AG04450 (cell line): Measurements from ENCODE around the gene PRKN. TPM values are rescaled to one million over a fixed set of nuclear protein-coding genes. Genes with fewer than 3 reads are reported as not detected.

ENCODE experiments used
- CTCF ChIA-PET: fragments of 300-600, 350-600 bp; formaldehyde crosslinking; extraction: SDS; loops from one replicate; lab custom pipeline; 2022; ENCODE audit warnings: antibody characterized with exemption, inconsistent platforms; lab: Charles Lee
- POLR2A ChIA-PET: fragments of 350-600 bp; formaldehyde crosslinking; extraction: SDS; loops from one replicate; lab custom pipeline; 2021; ENCODE audit warnings: antibody characterized with exemption, inconsistent platforms; lab: Yijun Ruan, JAX
- DNase-seq: peaks from one replicate; pipeline ENCODE4 v3.0.0-alpha.2; 2011; ENCODE audit warnings: low read depth, low spot score
- H3K27ac ChIP-seq: one replicate; pipeline ENCODE4 v1.5.1; 2012; ENCODE audit warnings: low read depth, low read length, control low read depth
- H3K27me3 ChIP-seq: one replicate; pipeline ENCODE4 v1.6.0; 2012; ENCODE audit warnings: low read length; ENCODE audit not compliant: control insufficient read depth, insufficient read depth
- H3K4me3 ChIP-seq: 2 replicates; pipeline ENCODE4 v1.5.1; 2011; ENCODE audit warnings: mild to moderate bottlenecking, low read depth, low read length, control low read depth
- H3K9me3 ChIP-seq: 2 replicates; pipeline ENCODE4 v1.5.1; 2012; ENCODE audit warnings: low read length; ENCODE audit not compliant: control insufficient read depth, insufficient read depth
- polyA plus RNA-seq: library from polyadenylated mRNA; depleted of rRNA; stranded (reverse); fragments of >200 nt; gene quantifications from 2 replicates; pipeline ENCODE4 v1.2.3, GENCODE V29; 2011
- TF ChIP-seq, protein P1 (sequence below): IDR thresholded peaks from 2 replicates; pipeline ENCODE4 v1.5.1; 2011; ENCODE audit warnings: low read depth, low read length, control low read depth, inconsistent platforms

Gene PRKN
- polyA plus RNA-seq, 1 experiment: not detected

DNA sequence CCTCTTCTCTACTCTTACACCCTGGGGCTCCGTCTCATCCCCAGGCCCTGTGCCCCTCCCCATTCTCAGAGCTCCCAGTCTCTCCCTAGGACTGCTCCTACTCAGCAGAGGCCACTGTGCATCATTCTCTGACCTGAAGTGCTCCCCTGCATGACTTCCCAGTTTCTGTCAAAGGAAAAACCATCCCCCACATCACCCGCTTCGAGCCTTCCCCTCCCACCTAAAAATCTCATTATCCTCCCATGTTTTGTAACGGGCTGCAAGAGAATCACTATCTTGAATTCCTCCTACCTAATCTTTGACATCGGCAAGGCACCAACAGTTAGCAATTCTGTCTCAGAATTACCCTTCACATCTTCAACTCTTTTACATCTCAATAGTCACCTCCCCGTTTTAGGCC, 463.0 kb downstream of the PRKN start:
- no peak overlapping the region for H3K4me3 ChIP-seq
- POLR2A ChIA-PET: no interaction called here
- DNase-seq: no peak
- TF ChIP-seq, protein P1, sequence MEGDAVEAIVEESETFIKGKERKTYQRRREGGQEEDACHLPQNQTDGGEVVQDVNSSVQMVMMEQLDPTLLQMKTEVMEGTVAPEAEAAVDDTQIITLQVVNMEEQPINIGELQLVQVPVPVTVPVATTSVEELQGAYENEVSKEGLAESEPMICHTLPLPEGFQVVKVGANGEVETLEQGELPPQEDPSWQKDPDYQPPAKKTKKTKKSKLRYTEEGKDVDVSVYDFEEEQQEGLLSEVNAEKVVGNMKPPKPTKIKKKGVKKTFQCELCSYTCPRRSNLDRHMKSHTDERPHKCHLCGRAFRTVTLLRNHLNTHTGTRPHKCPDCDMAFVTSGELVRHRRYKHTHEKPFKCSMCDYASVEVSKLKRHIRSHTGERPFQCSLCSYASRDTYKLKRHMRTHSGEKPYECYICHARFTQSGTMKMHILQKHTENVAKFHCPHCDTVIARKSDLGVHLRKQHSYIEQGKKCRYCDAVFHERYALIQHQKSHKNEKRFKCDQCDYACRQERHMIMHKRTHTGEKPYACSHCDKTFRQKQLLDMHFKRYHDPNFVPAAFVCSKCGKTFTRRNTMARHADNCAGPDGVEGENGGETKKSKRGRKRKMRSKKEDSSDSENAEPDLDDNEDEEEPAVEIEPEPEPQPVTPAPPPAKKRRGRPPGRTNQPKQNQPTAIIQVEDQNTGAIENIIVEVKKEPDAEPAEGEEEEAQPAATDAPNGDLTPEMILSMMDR: no peak
- no peak overlapping the region for H3K27ac ChIP-seq
- CTCF ChIA-PET: no interaction called here
- peaks cover 31% of the 10 kb centered on the region for H3K9me3 ChIP-seq
- no peaks in the 10 kb centered on the region for H3K27me3 ChIP-seq

DNA sequence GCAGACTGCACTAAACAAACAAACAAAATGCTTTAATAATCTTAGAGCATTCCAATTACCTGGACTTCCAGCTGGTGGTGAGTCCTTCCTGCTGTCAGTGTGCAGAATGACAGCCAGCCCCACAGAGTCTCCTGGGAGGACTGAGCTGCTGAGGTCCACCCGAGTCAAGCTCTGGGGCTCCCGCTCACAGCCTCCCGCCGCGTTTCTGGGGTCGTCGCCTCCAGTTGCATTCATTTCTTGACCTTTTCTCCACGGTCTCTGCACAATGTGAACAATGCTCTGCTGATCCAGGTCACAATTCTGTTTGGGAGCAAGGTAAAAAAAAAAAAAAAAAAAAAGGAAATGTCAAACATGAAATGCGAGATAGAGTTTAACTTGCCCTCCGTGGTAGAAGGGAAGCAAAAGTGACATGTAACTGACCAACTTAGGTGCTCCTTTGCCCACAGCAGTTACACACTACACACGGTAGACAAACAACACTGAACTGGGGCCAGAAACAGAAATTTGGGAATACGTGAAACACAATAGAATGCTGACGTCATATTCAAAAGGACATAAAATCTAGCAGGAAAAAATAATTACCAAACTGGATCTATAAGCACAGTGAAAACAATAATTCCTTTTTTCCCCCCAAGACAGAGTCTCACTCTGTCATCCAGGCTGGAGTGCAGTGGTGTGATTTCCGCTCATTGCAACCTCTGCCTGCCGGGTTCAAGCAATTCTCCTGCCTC, 464.9 kb downstream of the PRKN start:
- H3K27me3 ChIP-seq: no peaks in the 10 kb centered on the region
- H3K9me3 ChIP-seq: peaks cover 36% of the 10 kb centered on the region
- TF ChIP-seq, protein P1: no peak
- H3K4me3 ChIP-seq: no peak overlapping the region
- no peak for DNase-seq
- ChIA-PET POLR2A (no interaction called here), CTCF (no interaction called here)
- no peak overlapping the region for H3K27ac ChIP-seq

DNA sequence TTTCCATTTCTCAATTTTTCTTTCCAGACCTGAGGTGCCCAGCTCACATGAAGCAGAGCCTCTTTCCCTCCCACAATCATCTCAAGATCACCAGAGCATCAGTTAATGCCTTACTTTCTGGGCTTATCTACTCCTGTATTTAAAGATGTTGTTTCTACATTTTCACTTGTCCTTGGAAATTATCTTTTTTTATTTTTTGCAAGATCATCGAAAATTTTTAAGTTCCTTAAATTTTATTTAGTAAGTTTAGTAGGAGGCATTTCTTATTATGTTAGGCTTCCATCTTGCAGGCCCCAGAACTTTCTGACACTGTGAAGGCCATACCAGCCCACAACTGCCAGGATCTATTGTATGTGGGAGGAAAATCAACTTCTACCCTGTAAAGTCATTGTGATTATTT, 466.0 kb downstream of the PRKN start:
- ChIA-PET CTCF (no interaction called here), POLR2A (no interaction called here)
- no peak for DNase-seq
- H3K27ac ChIP-seq: no peak overlapping the region
- H3K9me3 ChIP-seq: peaks cover 43% of the 10 kb centered on the region
- H3K27me3 ChIP-seq: no peaks in the 10 kb centered on the region
- no peak overlapping the region for H3K4me3 ChIP-seq
- TF ChIP-seq, protein P1: no peak

DNA sequence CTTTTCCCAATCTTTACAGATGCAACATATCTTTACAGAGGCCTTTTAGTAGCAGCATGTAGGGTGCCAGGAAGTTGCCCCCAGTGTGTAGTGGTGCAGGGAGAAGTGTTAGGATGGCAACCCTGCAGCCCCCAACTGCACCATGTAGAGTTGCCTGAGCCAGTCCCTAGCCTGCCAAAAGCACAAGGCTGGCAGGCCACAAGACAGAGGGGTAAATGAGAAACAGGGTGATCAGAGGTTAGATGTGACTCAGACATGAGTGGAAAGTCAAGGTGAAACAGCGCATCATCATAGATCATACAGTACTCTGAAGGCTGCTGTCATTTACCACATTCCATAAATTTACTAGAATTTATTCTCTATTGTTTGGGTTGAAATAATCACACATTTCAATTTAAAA, 467.5 kb downstream of the PRKN start:
- POLR2A ChIA-PET: no interaction called here
- H3K27ac ChIP-seq: no peak overlapping the region
- TF ChIP-seq, protein P1: no peak

DNA sequence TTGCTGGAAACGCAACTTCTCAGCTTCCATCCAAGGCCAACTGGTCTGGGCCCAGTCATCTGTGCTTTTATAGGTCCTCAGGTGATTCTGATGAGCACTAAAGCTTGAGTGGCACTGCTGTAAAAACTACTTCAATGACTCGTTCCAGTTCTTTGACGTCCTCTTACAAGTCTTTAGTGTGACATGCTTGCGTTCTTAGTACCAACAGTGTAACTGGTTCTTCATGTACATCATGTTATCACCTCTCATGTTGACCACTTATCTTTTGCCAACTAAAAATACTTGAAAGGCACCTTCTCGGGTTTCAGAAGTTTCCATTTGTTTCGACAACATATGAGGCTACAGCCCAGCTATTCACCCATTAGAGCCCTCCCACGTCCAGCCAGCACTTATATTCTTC, 468.9 kb downstream of the PRKN start:
- TF ChIP-seq, protein P1: no peak
- no peak overlapping the region for H3K27ac ChIP-seq
- POLR2A ChIA-PET: no interaction called here
- DNase-seq: no peak
- CTCF ChIA-PET: no interaction called here
- no peak overlapping the region for H3K4me3 ChIP-seq
- no peaks in the 10 kb centered on the region for H3K27me3 ChIP-seq
- peaks cover 29% of the 10 kb centered on the region for H3K9me3 ChIP-seq

More for the DNA sequence above, 467.5 kb downstream of the PRKN start:
- H3K4me3 ChIP-seq: no peak overlapping the region
- CTCF ChIA-PET: no interaction called here
- DNase-seq: no peak
- H3K27me3 ChIP-seq: no peaks in the 10 kb centered on the region
- peaks cover 33% of the 10 kb centered on the region for H3K9me3 ChIP-seq
